PC-3 (cell line): ENCODE measurements around the gene MGAT3.

ENCODE experiments used
- EZH2 ChIP-seq: fragments of 300-600 bp; sonication (generic); IDR thresholded peaks from one replicate; pipeline ENCODE4 v1.6.1; 2017; ENCODE audit warnings: antibody characterized with exemption, mild to moderate bottlenecking, low read length; ENCODE audit not compliant: unreplicated experiment
- EZH2phosphoT487 ChIP-seq: fragments of 300-600 bp; sonication (generic); IDR thresholded peaks from 2 replicates; pipeline ENCODE4 v1.6.1; 2018; ENCODE audit warnings: mild to moderate bottlenecking, antibody characterized with exemption, low read length, borderline replicate concordance
- TF ChIP-seq, protein P1 (sequence below): fragments of 300-600 bp; sonication (generic); conservative IDR thresholded peaks from 2 replicates; pipeline ENCODE4 v1.5.1; 2017; ENCODE audit warnings: antibody characterized with exemption, low read depth, mild to moderate bottlenecking, low read length

DNA sequence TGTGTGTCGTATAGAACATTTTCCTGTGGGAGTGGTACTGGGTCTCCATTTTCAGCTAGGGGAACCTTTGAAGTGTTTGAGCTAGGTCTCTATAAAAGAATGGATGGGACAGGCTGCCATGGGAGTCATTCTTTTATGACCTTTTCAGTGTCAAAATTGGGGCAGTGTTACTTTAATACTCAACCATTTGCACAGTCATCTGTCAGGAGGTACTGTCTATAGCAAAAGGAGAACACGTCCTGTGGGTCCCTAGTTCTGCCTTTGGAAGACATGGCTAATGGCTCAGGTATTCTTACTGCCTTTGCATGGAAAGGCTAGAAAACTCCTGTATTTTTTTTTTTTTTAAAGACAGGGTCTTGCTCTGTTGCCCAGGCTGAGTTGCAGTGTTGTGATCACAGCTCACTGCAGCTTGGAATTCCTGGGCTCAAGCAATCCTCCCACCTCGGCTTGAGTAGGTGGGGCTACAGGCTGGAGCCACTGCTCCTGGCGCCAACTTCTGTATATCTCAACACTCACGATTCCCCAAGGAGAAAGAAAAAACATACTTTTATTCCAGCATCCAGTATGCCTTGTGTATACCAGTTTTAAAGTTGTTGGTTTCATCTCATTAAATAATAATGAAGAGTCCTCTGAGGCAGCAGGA, 61.5 kb downstream of the MGAT3 start:
- TF ChIP-seq EZH2 (no peak), EZH2phosphoT487 (no peak)
- TF ChIP-seq, protein P1, sequence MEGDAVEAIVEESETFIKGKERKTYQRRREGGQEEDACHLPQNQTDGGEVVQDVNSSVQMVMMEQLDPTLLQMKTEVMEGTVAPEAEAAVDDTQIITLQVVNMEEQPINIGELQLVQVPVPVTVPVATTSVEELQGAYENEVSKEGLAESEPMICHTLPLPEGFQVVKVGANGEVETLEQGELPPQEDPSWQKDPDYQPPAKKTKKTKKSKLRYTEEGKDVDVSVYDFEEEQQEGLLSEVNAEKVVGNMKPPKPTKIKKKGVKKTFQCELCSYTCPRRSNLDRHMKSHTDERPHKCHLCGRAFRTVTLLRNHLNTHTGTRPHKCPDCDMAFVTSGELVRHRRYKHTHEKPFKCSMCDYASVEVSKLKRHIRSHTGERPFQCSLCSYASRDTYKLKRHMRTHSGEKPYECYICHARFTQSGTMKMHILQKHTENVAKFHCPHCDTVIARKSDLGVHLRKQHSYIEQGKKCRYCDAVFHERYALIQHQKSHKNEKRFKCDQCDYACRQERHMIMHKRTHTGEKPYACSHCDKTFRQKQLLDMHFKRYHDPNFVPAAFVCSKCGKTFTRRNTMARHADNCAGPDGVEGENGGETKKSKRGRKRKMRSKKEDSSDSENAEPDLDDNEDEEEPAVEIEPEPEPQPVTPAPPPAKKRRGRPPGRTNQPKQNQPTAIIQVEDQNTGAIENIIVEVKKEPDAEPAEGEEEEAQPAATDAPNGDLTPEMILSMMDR = no peak
